Breast epithelium (tissue), 3 donors: Measurements from ENCODE around the gene TGM2.

Source experiments
- CTCF ChIP-seq, 3 donors: fragments of 450-650 bp; IDR thresholded peaks; one replicate each; pipeline ENCODE4 v1.5.1; 2016 to 2017; ENCODE audit warnings: antibody characterized with exemption in 3 of 3, mild to moderate bottlenecking in 3 of 3, moderate library complexity in 3 of 3
- POLR2A ChIP-seq: fragments of 450-650 bp; IDR thresholded peaks from one replicate; pipeline ENCODE4 v1.6.1; 2016; ENCODE audit warnings: antibody characterized with exemption, mild to moderate bottlenecking, moderate library complexity

- TF ChIP-seq CTCF (IDR thresholded peaks at IDR 0.05), result no peak
- TF ChIP-seq POLR2A, result no peak
These were observed 3.0 kb upstream of the TGM2 start for GRCh38 chr20:38167851-38168760.
